SU-DHL-6 (cell line): ENCODE data around the gene EML6.
"Not testable (repeated sequence)": the region's sequence is repeated elsewhere in the genome, so short reads cannot be mapped to it uniquely, and the experiment has no call there.

Experiments used
- H2AFZ ChIP-seq: fragments of 200-600 bp; sonication (generic); 2 replicates; pipeline ENCODE4 v1.6.1; 2014; ENCODE audit warnings: low read depth, mild to moderate bottlenecking, moderate library complexity, mixed read lengths, antibody characterized with exemption, low read length; ENCODE audit not compliant: severe bottlenecking
- H3F3A ChIP-seq: fragments of 200-600 bp; shearing (Covaris generic); 2 replicates; pipeline ENCODE4 v1.6.0; 2016; ENCODE audit warnings: antibody characterized with exemption, mild to moderate bottlenecking; ENCODE audit not compliant: insufficient read depth
- H3K27ac ChIP-seq: fragments of 200-600 bp; sonication (generic); 2 replicates; pipeline ENCODE4 v1.5.1; 2016; ENCODE audit warnings: low read depth, mild to moderate bottlenecking, low read length, moderate library complexity, mixed read lengths
- H3K27me3 ChIP-seq: fragments of 200-600 bp; sonication (generic), shearing (Covaris generic); 2 replicates; pipeline ENCODE4 v1.6.0; 2014; ENCODE audit warnings: mild to moderate bottlenecking, low read length
- H3K36me3 ChIP-seq: fragments of 200-600 bp; sonication (generic); 2 replicates; pipeline ENCODE4 v1.6.1; 2014; ENCODE audit warnings: mild to moderate bottlenecking, low read length, mixed read lengths
- H3K4me2 ChIP-seq: fragments of 300-600, 200-600 bp; shearing (Covaris generic), sonication (generic); 2 replicates; pipeline ENCODE4 v1.6.0; 2014; ENCODE audit warnings: low read length, low read depth, mild to moderate bottlenecking; ENCODE audit not compliant: poor library complexity, severe bottlenecking
- H3K4me3 ChIP-seq: fragments of 200-600 bp; sonication (generic); 2 replicates; pipeline ENCODE4 v1.5.1; 2014; ENCODE audit warnings: antibody characterized with exemption, low read length, mild to moderate bottlenecking, mixed read lengths; ENCODE audit not compliant: insufficient read depth, poor library complexity, severe bottlenecking
- H3K79me2 ChIP-seq: fragments of 200-600 bp; sonication (generic); 2 replicates; pipeline ENCODE4 v1.6.1; 2014; ENCODE audit warnings: mild to moderate bottlenecking, low read length, moderate library complexity; ENCODE audit not compliant: insufficient read depth
- H3K9ac ChIP-seq: fragments of 200-600 bp; sonication (generic); 2 replicates; pipeline ENCODE4 v1.7.0; 2014; ENCODE audit warnings: mild to moderate bottlenecking, low read length
- H3K9me2 ChIP-seq: fragments of 200-600 bp; sonication (generic); replicated peaks from 2 replicates; pipeline ENCODE4 v1.6.1; 2014; ENCODE audit warnings: low read length; ENCODE audit not compliant: insufficient read depth
- H3K9me3 ChIP-seq: fragments of 200-600 bp; sonication (generic); 2 replicates; pipeline ENCODE4 v1.6.1; 2014; ENCODE audit warnings: low read length, mixed read lengths; ENCODE audit not compliant: insufficient read depth
- H4K20me1 ChIP-seq: fragments of 200-600 bp; sonication (generic); 2 replicates; pipeline ENCODE4 v1.6.1; 2014; ENCODE audit warnings: low read depth, mild to moderate bottlenecking, antibody characterized with exemption, low read length, moderate library complexity, mixed read lengths
- EZH2phosphoT487 ChIP-seq: fragments of 200-600 bp; sonication (generic), shearing (Covaris generic); conservative IDR thresholded peaks from 2 replicates; pipeline ENCODE4 v1.6.1; 2018; ENCODE audit warnings: mild to moderate bottlenecking, antibody characterized with exemption, low read length, moderate library complexity, mixed read lengths
- TF ChIP-seq, protein P1 (sequence below): fragments of 200-600 bp; sonication (generic); IDR thresholded peaks from one replicate; pipeline ENCODE4 v1.5.1; 2017; ENCODE audit warnings: antibody characterized with exemption, mild to moderate bottlenecking, low read length, moderate library complexity; ENCODE audit not compliant: insufficient read depth, poor library complexity, severe bottlenecking

Gene EML6

GRCh38 chr2:54695378-54695777 lies 28.1 kb upstream of the EML6 start:
- Histone ChIP-seq H3K27ac (no peak overlapping the region), H4K20me1 (no peaks in the 10 kb centered on the region)

DNA sequence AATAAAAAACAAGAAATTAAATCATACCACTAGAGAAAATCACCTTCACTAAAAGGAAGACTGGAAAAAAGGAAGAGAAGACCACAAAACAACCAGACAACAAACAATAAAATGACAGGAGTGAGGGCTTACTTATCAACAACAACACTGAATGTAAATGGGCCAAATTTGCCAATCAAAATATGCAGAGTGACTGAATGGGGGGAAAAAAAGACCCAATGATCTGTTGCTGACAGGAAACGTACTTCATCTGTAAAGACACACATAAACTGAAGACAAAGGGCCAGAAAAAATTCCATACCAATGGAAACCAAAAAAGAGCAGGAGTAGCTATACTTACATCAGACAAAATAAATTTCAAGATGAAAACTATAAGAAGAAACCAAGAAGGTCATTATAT lies 25.5 kb upstream of the EML6 start:
- H2AFZ ChIP-seq = no peak overlapping the region
- no peaks in the 10 kb centered on the region for H3K79me2 ChIP-seq
- no peak overlapping the region for H3K4me3 ChIP-seq
- no peaks in the 10 kb centered on the region for H3K9me3 ChIP-seq
- H3K9me2 ChIP-seq = no peaks in the 10 kb centered on the region
- no peak overlapping the region for H3K27ac ChIP-seq
- H3F3A ChIP-seq = no peaks in the 10 kb centered on the region
- TF ChIP-seq, protein P1, sequence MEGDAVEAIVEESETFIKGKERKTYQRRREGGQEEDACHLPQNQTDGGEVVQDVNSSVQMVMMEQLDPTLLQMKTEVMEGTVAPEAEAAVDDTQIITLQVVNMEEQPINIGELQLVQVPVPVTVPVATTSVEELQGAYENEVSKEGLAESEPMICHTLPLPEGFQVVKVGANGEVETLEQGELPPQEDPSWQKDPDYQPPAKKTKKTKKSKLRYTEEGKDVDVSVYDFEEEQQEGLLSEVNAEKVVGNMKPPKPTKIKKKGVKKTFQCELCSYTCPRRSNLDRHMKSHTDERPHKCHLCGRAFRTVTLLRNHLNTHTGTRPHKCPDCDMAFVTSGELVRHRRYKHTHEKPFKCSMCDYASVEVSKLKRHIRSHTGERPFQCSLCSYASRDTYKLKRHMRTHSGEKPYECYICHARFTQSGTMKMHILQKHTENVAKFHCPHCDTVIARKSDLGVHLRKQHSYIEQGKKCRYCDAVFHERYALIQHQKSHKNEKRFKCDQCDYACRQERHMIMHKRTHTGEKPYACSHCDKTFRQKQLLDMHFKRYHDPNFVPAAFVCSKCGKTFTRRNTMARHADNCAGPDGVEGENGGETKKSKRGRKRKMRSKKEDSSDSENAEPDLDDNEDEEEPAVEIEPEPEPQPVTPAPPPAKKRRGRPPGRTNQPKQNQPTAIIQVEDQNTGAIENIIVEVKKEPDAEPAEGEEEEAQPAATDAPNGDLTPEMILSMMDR = no peak
- no peak for TF ChIP-seq EZH2phosphoT487
- no peaks in the 10 kb centered on the region for H4K20me1 ChIP-seq
- H3K27me3 ChIP-seq = no peaks in the 10 kb centered on the region
- no peak overlapping the region for H3K4me2 ChIP-seq
- H3K9ac ChIP-seq = no peak overlapping the region
- H3K36me3 ChIP-seq = no peaks in the 10 kb centered on the region; the same call in 1 of the 2 replicates

More at GRCh38 chr2:54695378-54695777, 28.1 kb upstream of the EML6 start:
- Histone ChIP-seq H3K4me2 (no peak overlapping the region), H3K36me3 (no peaks in the 10 kb centered on the region; the same call in 1 of the 2 replicates), H3K79me2 (no peaks in the 10 kb centered on the region), H3K4me3 (no peak overlapping the region), H3F3A (no peaks in the 10 kb centered on the region), H3K9me2 (no peaks in the 10 kb centered on the region), H3K9me3 (no peaks in the 10 kb centered on the region), H2AFZ (no peak overlapping the region), H3K9ac (no peak overlapping the region), H3K27me3 (no peaks in the 10 kb centered on the region)
- TF ChIP-seq EZH2phosphoT487 = no peak
- TF ChIP-seq, protein P1 = no peak

- H3K4me2 ChIP-seq, H2AFZ ChIP-seq, H3K27me3 ChIP-seq, H3K27ac ChIP-seq, H3K9me2 ChIP-seq, H3K4me3 ChIP-seq, H3K36me3 ChIP-seq, H4K20me1 ChIP-seq, H3K79me2 ChIP-seq, H3K9me3 ChIP-seq, H3K9ac ChIP-seq, H3F3A ChIP-seq: not testable (repeated sequence)
These were observed 24.5 kb upstream of the EML6 start for GRCh38 chr2:54698926-54699325.

GRCh38 chr2:54699665-54700064 lies 23.8 kb upstream of the EML6 start:
- Histone ChIP-seq H2AFZ (no peak overlapping the region), H3F3A (no peaks in the 10 kb centered on the region), H3K79me2 (no peaks in the 10 kb centered on the region), H3K4me3 (no peak overlapping the region), H3K9ac (no peak overlapping the region), H3K27ac (no peak overlapping the region), H3K36me3 (no peaks in the 10 kb centered on the region; the same call in 1 of the 2 replicates), H3K27me3 (no peaks in the 10 kb centered on the region), H3K9me3 (no peaks in the 10 kb centered on the region), H4K20me1 (no peaks in the 10 kb centered on the region), H3K4me2 (no peak overlapping the region), H3K9me2 (no peaks in the 10 kb centered on the region)
- no peak for TF ChIP-seq EZH2phosphoT487
- TF ChIP-seq, protein P1 = no peak
